Skeletal muscle cell (primary cell): ENCODE measurements around the gene TRIP11.
"Not testable (repeated sequence)": the region's sequence is repeated elsewhere in the genome, so short reads cannot be mapped to it uniquely, and the experiment has no call there.

Source experiments
- DNase-seq: peaks from one replicate; pipeline ENCODE4 v3.0.0-alpha.2; 2010; ENCODE audit warnings: low read depth
- H3K4me3 ChIP-seq: 2 replicates; pipeline ENCODE4 v1.5.1; 2011; ENCODE audit warnings: low read depth, mild to moderate bottlenecking, control low read depth, low read length, moderate library complexity

The TRIP11 gene

DNA sequence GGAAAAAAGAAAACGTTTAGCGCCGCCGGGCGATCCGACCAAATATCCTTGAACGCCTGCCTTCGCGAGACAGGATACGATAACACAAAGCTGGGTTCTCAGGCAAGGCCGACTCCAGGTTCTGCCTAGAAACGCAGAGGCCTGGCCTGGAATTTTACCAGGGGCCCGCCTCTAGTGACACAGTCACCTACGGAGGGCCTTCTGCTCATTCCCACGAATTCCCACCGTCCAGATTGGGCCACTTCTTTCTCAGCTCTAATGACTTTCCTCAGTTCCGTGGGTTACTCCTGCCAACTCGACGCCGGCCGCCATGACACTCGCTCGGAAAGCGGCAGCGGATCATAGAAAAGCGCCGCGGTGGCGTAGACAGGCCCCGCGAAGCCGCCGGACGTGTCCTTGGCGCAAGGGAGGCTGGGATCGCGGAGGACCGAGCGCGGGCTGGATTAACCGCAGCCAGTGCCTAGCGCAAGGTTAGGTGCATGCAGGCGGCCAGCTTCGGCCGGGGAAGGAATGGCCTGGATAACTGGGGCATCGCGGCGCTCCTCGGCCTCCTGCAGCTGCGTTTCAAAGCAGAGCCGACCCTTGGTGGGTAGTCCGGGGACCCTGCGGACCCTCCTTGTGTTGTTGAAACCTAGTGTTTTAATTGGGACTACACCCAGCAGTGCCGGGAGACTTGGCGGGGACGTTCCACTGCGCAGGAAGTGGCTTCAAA, at the start of gene TRIP11:
TSS of gene TRIP11 (minus strand) at position 341 of the 712 bp plus-strand sequence. CDS start 374 bp downstream, outside the sequence.
- DNase-seq = peak; percentile 78
- H3K4me3 ChIP-seq = peak within 1 kb of the TSS; percentile 85

DNA sequence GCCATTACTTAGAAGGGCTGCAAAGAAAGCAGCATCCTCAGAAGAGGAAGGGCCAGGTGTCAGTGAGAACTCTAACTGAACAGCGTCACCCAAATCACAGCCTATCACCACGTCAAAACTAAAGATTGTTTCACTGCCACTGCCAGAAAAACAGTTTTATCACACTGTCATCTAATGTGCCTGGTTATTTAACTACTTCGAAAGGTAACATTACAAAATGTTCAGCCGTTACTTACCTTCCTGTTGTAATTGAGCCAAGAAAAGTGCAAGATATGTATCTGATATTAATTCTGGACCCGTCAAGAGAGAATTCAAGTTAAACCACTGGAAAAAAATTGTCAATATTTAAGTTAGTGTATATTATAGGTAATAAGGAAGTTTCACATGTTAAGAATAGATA, 48.6 kb upstream of the TRIP11 start:
- H3K4me3 ChIP-seq = no peak overlapping the region
- no peak for DNase-seq

DNA sequence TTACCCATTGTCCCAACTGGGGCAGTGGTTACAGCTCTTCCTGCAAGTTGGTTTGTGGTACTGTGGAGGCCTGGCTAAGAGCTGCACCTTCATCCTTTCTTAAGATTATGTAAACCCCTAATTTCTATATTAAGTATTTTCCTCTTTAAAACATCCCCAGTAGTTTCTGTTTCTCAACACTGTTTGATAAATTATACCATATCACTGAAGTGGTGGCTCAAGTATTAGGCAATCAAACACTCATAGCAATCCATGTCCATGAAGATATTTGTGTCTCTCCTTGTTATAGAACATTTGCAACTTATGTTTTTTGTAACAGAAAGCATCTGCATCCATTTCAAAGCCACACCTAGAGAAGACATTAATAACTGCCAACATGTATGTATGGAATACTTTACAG, 34.7 kb upstream of the TRIP11 start:
- no peak overlapping the region for H3K4me3 ChIP-seq
- DNase-seq = no peak

DNA sequence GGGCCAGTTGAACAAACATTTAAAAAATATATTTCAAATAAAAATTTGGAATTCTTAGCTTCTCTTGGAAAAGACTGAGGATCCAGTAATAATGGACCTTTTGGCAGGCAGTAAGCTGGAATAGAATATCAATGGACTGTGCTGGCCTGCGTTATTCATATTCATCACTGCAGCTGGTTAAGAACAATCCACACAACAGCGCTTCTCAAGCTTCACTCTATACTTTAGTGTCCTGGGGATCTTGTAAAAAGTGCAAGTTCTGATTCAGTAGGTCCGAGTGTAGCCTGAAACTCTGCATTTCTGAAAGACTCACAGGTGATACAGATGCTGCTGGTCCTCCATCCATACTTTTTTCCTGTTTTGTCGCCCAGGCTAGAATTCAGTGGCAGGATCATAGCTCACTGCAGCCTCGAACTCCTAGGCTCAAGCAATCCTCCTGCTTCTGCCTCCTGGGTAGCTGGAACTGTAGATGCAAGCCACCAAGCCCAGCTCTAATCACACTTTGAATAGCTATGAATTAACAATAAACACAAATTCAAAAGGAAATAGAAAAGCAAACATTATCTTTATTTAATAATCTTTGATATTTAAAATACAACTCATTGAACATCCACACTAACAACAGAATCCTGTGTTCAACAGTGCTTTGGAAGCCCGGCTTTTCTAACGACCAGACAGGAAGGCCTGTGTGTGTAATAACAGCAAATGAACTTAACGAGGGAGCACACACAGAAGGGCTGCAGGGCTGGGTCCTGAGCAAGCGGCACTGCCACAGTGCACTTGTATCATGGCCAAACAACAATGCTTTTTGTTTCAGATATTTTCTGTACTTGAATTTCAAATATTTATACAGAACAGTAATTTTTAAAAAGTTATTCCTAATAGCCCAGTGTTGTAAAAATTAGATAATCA, 18.4 kb upstream of the TRIP11 start:
- H3K4me3 ChIP-seq = no peak overlapping the region
- no peak for DNase-seq

DNA sequence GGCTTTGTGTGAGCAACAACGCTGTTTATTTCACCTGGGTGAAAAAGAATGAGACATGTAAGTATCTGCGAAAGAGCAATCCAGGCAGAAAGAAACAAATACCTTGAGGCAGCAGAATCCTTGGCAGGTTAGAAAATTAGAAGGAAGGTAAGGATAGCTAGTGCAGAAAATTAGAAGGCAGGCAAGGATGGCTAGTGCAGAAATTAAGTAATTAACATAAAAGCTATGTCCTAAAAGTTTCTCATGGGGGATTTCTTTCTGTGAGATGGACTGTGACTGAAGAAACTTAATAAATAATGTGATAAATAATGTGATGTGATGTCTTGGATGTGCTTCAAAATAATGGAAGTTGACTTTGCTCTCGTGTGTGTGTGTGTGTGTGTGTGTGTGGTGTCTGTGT, 9.9 kb upstream of the TRIP11 start:
- DNase-seq = no peak
- H3K4me3 ChIP-seq = no peak overlapping the region

DNA sequence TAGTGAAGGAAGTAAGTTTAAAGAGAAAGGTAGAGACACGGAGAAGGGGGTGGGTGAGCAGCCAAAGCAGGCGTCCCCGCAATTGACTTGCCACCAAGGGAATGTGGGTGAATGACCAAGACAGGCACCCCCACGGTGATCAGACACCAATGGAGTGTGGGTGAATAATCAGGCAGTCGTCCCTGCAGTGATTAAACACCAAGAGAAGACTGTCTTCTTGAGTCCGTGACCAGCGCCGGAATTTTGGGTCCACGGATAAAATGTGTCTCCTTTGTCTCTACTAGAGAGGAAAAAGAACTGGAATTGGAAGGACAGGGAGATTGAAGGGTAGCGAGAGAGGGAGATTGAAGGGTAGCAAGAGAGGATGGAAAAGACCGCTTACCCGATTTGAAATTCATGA, 9.4 kb upstream of the TRIP11 start:
- H3K4me3 ChIP-seq, DNase-seq: not testable (repeated sequence)

DNA sequence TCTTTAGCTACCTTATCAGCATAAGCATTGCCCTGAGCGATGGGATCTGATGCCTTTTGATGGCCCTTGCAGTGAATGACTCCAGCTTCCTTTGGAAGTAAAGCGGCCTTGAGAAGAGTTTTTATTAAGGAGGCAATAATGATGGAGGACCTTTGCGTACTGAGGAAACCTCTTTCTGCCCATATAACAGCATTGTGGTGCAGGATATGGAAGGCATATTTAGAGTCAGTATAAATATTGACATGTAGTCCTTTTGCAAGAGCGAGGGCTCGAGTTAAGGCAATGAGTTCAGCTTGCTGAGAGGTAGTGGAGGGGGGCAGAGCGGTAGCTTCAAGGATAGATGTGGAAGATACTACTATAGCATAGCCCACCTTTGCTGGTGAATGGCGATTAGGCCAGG, 6.0 kb upstream of the TRIP11 start:
- DNase-seq, H3K4me3 ChIP-seq: not testable (repeated sequence)

DNA sequence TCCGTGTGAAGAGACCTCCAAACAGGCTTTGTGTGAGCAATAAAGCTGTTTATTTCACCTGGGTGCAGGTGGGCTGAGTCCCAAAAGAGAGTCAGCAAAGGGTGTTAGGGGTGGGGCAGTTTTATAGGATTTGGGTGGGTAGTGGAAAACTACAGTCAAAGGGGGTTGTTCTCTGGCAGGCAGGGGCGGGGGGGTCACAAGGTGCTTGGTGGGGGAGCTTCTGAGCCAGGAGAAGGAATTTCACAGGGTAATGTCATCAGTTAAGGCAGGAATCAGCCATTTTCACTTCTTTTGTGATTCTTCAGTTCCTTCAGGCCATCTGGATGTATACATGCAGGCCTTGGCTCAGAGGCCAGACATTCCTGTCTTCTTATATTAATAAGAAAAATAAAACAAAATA, 1.9 kb upstream of the TRIP11 start:
- DNase-seq, H3K4me3 ChIP-seq: not testable (repeated sequence)

DNA sequence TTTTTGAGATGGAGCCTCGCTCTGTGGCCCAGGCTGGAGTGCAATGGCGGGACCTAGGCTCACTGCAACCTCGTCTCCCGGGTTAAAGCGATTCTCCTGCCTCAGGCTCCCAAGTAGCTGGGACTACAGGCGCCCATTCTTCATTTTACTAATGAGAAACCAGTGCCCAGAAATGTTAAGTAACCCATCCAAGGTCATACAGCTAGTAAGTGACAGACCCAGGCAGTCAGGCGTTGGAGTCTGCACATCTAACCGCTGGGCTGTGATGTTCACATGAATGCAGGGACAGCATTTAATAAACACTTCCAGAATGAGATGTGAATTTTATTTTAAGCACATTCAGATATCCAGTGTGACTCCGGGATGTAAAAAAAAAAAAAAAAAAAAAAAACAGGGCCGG, 1.3 kb upstream of the TRIP11 start:
- H3K4me3 ChIP-seq = peak overlapping the region; percentile 85

DNA sequence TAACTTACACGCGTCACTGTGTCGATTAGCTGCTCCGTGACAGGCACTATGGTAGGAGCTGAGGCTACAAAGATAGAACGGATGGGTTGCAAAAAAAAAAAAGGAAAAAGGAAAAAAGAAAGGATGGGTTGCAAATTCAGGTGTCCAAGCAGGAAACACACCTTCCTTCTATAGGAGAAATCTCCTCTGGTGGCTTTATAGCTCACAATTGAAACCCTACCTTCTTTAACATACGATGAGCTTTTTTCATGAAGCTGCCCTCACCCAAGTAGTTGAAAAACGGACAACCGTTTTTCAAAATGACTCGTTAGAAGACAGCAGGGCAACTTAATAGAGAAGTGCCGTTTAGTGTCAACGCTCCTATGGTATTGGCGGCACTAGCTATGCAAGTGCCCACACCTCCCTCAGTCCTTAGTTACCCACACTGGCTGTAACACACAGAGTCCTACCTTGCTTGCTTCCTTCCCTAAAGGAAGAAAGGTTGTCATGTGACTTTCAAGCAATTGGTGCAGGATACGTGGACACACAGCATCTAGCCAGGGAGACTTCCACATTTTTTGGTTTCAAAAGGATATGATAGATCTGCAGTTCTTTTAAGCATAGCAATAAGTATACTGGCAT, 682 bp upstream of the TRIP11 start:
- H3K4me3 ChIP-seq = peak overlapping the region; percentile 85
- DNase-seq = peak; percentile 5

More for the DNA sequence above, 1.3 kb upstream of the TRIP11 start:
- DNase-seq = no peak

DNA sequence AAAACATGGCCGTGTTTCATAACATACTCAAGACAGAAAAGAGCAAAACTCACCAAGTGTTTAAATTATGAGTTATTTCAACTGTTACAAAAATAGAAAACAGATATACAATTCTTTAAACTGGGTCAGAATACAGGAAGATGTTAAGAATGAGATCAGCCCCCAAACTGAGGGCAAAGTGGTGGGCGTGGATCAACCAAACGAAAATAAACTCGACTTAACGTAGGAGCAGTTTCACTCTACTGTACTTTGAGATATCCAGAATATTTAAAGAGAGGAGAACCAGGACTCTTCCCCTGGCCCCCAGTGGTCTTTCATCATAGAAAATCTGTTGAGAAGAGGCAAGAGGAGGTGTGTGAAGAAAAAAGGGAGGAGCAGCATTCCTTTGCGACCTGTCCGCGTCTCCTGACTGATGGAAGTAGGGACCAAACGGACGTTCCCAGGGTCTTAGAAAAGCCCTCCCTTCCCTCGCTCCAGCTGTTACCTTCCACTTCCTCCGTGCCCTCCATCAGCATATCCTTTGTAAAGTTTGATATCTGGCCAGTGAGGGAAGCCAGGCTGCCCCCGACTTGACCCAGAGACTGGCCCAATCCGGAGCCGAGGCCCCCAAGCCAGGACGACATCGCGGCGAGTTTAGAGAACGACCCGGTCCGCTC, 668 bp downstream of the TRIP11 start:
- peak; percentile 23 for DNase-seq
- peak overlapping the region; percentile 85 for H3K4me3 ChIP-seq

DNA sequence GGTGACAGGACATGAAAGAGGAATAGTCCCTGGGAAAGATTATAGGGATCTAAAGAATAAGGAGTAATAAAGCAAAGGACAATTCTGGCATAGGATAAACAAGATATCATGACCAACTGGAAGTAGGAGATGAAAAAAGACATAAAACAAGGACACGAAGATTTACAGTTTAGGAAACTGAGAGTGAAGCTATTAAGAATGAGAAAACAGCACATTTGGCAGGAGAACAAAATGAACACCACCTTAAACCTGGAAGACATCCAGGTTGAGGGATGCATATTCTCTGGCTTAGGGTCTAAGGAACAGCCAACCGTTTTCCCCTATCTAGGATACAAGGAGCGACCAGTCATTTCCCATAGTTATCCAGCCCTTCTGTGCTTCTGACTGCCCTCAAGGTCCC, 1.9 kb downstream of the TRIP11 start:
- no peak for DNase-seq
- peak overlapping the region; percentile 85 for H3K4me3 ChIP-seq

DNA sequence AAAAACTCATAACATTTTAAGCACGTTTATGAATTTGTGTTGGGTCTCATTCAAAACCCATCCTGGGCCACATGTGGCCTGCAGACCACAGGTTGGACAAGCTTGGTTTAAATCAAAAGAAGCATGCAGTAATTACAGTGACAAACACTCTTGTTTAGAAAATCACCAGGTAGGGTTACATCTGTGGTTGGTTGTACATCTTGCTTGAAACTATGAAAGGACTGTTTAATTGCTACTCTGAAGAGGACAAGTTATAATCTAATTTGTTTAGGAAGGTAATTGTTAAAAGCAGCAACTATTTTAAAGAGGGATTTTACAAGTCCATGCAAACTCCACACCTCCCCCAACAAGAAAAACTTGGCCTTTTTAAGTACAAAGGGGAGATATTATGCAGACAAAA, 4.0 kb downstream of the TRIP11 start:
- no peak for DNase-seq
- H3K4me3 ChIP-seq = no peak overlapping the region

DNA sequence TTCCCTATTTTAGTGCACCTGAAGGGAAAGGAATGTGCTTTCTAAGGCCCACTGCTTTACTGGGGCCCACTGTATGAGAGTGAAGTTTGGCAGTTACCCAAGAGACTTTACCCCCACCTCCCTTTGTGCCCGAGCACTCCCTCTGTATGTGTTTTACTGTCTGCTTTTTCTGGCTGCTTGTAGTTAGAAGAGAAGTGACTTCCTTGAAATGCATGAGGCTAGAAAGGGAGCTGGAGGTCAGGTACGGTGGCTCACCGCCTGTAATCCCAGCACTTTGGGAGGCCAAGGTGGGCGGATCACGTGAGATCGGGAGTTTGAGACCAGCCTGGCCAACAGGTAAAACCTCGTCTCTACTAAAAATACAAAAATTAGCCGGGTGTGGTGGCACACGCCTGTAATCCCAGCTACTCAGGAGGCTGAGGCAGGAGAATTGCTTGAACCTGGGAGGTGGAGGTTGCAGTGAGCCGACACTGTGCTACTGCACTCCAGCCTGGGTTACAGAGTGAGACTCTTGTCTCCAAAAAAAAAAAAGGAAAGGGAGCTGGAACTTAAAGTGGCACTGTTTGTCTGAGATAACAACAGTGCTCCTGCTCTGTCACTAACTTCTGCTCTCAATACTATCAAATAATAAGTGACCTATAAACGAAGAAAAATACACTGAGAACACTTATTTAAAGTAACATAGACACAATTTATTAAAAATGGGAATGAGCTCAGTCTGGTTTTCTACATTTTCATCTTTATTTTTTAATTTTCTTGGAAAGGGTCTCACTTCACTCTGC, 5.8 kb downstream of the TRIP11 start:
- DNase-seq = no peak
- no peak overlapping the region for H3K4me3 ChIP-seq

DNA sequence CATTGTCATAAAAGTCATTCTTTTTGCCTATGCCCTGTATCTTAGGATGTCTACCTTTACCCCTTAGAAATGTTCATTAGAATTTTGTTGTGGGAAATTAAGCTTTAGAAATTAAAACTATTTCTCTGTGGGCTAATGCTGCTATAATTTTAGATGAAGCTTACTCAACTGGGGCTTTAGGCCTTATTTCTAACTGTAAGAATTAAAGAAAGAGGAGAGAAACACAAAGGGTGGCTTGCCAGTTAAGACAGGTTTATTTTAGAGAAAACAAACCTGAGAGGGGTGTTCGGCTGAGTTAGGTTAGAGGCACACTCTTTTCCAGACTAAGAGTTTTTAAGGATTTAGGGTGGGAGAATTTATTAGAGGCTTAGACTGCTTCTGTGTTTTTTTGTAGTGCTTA, 6.4 kb downstream of the TRIP11 start:
- DNase-seq = no peak
- H3K4me3 ChIP-seq = no peak overlapping the region

DNA sequence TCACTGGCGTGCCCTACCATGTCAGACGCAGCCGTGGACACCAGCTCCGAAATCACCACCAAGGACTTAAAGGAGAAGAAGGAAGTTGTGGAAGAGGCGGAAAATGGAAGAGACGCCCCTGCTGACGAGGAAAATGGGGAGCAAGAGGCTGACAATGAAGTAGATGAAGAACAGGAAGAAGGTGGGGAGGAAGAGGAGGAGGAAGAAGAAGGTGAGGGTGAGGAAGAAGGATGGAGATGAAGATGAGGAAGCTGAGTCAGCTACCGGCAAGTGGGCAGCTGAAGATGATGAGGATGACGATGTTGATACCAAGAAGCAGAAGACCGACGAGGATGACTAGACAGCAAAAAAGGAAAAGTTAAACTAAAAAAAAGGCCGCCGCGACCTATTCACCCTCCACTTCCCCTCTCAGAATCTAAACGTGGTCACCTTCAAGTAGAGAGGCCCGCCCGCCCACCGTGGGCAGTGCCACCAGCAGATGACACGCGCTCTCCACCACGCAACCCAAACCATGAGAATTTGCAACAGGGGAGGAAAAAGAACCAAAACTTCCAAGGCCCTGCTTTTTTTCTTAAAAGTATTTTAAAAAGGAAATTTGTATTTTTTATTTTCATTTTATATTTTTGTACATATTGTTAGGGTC, 13.2 kb downstream of the TRIP11 start:
- no peak for DNase-seq
- no peak overlapping the region for H3K4me3 ChIP-seq

DNA sequence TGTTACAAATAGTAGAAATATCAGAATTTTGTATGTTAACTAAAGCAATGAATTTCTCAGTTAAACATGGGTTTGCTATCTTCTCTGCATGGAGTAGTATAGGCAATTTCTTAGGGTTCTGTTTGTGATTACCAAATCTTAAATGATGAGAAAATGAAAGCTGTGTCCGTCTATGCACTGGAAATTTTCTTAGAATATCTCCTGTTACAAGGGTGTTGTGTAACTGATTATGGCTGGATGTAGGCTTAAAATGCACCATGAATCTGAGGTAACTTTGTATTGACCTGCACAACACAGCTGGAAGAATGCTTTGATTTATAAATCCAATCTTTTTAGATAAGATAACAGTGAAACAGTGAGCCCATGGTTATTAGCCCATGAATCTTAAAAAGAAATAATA, 17.8 kb downstream of the TRIP11 start:
- DNase-seq = no peak

DNA sequence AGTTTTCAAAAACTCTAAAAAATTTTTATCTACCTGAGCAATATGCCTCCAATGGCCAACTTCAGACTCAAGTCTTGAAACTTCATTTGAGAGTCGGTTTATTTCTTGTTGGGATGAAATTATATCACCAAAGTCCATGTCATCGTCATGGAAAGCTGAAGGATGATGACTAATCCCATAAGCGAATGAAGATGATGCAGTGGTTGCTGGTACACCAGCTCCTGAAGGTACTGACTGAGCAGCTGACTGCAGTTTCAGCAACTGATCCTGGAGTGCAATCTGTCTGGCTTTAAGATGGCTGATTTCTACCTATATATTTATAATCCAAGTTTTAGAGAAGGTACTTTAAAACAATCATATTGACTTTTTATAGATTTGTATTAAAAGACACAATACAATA, 18.3 kb downstream of the TRIP11 start:
- DNase-seq = no peak
- no peak overlapping the region for H3K4me3 ChIP-seq

More for the DNA sequence above, 17.8 kb downstream of the TRIP11 start:
- H3K4me3 ChIP-seq = no peak overlapping the region

DNA sequence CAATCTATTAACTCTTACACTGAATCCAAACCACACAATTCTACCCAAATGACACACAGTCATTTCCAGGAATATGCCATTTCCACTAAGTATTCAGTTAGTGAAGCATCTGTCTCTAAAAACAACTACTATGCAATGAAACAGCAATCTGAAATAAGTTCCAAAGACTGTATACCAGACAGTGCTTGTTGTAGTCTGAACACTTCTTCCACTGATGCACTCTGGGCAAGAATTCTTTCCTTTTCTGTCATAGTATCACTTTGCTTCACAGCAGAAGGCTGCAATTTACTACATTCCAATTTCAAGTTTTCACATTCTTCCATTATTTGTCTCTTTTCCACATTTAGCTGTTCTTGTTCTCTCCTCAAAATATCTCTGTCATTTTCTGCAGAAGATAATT, 25.8 kb downstream of the TRIP11 start:
- no peak for DNase-seq
- H3K4me3 ChIP-seq = no peak overlapping the region
